ENCODE measurements around the gene CACNA1G.
A peak's percentile ranks its signal among the peaks of the same experiment; 100 is the strongest.

The CACNA1G gene

DNA sequence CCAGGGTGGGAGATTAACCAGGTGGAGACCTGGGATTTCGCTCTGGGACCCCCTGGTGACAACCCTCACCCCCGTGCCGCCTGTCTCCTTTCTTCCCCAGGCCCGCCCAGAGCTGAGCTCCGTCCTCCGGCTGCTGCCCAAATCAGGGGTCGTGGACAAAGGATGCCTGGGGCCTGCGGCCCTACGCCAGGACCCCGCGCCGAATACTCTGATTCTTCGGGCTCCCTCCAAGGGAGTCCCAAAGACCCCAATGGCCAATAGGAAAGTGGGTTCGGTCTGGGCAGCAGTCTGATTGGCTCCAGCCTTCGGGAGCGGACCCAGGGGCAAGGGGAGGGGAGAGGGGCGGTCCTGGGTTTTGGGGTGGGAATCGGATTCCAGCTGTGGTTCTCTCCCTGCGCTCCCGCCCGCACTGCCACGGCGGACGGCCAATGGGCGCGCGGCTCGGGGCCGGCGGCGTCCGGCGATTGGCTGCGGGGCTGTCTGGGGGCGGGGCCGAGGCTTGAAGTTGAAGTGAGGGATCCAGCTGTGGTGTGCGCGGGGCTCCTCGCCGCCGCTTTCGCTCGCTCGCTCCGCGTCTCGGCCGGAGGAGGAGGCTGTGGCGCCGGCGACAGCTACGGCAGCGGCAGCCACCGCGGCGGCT is at the start of gene CACNA1G:
Gene CACNA1G, plus strand, starts transcription at position 531 of the 640 bp plus-strand sequence. CDS start 745 bp downstream, outside the sequence.
- peak; percentile 85 for DNase-seq

DNA sequence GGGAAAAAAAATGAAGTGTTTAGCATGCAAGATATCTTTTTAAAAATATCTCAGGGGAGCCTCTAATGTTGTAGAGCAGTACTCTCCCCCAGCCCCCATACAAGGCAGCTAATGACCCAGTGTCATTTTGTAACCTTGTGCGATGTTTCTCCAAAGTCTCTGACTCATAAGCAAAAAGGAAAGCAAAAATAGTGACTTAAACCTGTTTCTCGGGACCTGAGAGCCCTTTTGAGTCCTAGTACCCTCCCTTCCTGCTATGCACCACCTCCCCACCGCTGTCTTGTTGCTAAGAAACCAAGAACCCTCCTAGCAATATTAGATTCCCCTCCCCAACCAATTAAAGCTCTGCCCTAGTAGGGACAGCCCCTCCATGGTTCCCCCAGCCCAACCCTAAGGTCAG is 49.5 kb upstream of the CACNA1G start:
- DNase-seq = no peak

DNA sequence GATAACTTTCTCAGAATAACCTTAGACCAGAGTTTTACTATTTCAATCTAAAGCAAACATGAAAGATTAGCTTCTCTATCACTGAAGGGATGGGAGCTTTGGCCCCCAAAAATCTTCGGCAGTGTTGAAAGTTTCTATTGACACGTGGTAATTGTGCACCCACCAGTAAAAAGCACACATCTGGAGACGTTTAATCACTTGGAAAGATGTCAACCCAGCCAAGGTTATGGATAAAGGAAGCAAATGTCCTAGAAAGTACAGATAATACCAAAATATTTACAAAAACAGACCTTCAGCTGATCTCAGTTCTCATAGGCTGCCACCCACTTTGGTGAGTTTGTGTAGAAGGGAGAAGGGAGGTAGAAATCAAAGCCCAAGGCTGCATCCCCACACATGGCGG is 47.0 kb upstream of the CACNA1G start:
- DNase-seq = no peak

DNA sequence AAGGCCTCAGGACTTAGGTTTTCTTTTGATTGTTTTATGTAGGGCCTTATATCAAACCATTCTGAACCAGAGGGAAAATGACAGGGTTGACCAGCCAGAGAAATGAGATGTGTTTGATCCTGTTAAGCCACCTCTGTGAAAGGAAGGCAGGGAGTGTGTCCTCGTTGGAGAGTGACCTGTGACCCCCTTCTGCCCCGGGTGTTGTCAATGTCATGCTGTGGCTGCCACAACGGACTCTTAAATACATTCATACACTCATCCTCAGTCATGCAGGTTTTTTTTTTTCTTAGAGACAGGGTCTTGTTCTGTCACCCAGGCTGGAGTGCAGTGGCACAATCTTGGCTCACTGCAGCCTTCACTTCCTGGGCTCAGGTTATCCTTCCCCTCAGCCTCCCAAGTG is 46.1 kb upstream of the CACNA1G start:
- DNase-seq = no peak

DNA sequence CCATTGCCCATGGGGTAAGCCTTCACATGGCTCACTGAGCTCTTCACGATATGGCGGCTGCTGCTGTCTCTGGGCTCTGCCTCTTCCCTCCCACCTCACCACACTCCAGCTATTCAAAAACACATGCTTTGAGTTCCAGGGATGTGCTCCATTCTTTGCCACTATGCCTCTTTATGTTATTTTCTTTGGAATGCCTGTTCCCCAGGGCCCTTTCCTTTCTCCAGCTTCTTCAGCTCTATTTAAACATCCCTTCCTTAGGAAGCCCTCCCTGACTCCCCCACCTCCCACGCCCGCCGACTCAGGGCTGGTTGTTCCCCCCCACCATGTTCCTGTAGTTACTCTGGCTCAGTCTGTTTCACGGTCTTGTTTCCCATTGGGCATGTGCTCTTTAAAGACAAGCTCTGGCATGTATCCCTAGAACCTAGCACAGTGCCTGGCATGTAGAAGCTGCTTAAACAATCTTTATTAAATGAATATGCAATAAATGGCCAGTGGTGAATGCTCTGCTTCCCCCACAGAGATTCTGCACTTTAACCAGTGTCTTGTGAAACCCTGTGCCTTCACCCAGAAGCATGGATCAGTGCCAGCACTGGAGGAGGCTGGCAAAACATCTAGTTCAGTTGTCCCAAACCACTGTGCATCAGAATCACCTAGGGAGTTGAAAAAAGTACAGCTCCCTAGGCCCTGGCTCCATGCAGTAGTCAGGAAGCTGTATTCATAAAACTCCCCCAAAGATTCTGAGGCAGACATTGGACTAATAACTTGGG is 45.4 kb upstream of the CACNA1G start:
- DNase-seq = no peak

DNA sequence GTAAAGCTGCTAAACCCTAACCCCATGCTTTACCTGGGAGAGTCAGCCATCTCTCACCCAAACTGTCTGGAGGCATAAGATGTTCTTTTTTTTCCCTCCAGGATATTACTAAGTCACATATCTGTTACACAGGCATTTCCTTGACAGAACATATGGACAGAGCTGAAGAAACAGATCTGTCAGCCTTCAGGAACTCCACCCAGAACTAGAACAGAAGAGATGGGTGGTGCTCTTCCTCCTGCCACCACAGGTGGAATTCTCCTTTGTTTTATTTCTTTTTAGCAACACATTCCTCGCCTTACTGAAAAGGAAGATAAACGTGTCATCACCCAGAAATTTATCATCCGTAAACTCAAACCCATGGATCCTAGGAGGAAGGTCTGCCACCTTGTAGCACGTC is 43.5 kb upstream of the CACNA1G start:
- no peak for DNase-seq

DNA sequence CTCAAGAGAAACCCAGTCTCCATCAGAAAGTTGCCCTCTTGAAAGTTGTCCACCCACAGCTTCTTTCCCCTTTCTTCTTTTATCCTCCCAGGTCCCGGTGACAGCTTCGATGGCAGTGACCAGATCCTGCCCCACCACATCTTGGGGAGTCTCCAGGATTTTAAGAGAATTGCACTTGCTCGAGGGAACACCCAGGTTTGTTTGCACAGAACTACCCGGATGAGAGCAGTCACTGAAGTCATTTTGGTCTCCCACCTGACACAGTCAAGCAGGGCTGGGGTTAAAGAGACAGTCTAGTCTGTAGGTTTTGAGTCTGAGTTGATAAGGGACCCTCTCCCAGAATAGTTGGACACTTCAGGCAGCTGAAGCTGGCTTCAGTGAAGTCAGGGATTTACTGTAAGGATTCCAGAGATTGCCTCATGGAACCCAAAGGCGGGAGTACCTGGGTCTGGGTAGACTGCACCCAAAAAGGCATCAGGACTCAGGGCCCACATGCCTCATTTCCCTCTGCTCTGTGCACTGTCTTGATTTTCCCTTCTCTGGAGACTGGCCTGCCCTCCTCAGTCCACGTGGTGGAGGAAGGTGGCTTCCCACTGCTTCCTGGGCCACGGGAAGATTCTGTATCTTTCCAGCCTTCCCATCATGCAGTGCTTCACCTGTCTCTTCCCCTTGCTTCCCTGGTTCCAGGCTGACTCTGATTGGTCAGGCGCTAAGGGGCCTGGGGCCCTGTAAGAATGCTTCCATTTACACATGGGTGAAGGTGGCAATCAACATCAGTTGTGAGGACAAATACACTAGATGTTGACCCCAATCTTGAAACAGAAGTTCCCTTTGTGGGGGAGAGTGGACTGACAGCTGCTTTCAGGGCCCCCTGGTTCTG is 42.8 kb upstream of the CACNA1G start:
- DNase-seq = no peak

DNA sequence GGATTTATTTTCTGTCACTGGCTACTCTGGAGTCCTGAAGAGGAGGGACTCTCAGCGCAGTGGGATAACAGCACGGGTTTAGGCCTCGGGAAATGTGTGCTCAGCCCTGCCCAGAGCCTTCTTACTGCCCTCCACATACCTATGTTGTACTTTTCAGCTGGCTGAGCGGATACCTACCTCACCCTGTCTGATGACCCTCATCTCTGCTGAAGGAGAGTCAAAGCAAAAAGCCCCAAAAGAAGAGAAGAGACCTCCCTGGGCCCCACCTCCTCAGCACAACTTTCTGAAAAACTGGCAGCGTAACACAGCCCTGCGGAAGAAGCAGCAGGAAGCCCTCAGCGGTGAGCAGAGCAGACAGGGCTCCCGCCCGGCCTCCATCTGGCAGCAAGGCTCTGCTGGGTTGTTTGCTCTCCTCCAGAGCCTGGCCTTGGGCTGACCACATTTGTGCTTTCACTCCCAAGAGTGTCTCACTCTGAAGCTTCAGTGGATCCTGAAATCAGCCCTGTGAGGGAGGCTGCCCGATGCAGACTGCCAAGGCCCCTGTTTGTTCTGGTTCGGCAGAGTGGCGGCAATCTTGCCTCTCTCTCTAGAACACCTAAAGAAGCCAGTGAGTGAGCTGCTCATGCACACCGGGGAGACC is 42.0 kb upstream of the CACNA1G start:
- no peak for DNase-seq

DNA sequence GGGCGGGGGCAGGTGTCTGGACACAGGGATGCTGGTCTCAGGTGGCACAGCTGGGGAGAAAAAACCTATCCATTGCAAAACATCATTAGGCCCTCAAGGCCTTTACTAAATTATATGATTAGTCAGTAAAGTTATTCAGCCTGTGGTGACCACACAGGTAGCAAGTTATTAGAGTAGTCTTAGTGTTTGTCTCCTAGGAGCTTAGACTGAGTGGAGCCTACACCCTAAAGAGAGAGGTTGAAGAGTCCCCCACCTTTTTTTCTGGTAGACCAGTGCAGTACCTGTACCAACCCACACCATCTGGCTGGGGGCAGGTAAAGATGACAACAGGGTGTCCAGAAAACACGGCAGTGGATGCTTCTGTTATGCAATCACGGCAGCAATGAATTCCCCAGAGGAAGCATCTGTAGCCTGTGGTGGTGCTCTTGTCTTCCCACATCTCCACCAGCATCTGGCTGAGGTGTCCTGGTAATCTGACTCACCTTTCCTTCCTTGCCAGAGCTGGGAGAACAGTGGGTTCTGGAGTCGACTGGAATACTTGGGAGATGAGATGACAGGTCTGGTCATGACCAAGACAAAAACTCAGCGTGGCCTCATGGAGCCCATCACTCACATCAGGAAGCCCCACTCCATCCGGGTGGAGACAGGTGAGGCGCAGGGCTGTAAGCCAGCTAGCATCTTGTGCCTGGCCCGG is 41.2 kb upstream of the CACNA1G start:
- DNase-seq = no peak

DNA sequence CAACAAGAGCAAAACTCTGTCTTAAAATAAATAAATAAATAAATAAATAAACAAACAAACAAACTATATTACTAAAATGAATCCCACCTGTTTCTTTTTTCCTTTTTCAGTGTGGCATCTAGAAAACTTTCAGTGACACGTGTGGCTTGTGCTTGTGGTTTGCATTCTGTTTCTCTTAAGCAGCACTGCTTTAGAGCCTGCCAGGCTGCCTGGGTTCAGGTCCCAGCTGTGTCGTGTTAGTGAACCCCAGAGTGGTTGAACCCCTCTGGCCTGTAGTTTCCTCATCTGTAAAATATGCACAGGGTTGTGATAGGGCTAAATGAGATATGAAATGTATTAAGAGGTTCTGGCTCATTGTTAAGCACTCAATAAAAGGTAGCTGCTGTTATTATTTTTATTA is 40.0 kb upstream of the CACNA1G start:
- no peak for DNase-seq

DNA sequence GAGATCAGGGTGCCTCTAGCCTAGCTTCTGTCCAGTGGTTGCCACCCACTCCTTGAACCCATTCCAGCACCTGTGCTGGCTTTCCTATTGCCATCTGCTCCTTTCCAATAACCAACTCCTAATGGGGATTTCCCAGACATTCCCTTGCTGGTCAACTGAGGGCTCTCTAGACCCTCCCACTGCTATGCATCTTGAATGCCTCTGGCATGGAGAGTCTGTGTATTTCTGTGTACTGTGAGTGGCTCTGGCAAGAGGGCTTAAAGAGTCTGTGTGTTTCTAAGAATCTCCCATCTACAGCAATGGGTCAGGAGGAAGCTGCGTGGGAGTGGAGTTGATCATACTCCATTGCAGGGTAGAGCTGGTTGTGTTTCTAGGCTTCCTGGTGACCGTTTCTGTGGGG is 39.0 kb upstream of the CACNA1G start:
- no peak for DNase-seq

DNA sequence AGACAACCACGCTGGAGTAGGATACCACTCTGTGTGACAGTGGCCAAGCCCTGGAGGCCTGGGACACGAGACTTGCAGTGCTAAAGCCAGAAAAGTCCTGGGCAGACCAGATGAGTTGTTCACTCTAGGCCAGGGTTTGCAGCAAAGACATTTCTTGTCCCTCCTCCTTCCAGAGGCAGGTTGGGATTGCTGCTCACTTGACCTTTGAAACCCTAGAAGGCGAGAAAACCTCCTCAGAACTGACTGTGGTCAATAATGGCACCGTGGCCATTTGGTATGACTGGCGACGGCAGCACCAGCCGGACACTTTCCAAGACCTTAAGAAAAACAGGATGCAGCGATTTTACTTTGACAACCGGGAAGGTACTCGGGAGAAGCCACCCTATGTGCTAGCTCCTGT is 37.7 kb upstream of the CACNA1G start:
- no peak for DNase-seq

DNA sequence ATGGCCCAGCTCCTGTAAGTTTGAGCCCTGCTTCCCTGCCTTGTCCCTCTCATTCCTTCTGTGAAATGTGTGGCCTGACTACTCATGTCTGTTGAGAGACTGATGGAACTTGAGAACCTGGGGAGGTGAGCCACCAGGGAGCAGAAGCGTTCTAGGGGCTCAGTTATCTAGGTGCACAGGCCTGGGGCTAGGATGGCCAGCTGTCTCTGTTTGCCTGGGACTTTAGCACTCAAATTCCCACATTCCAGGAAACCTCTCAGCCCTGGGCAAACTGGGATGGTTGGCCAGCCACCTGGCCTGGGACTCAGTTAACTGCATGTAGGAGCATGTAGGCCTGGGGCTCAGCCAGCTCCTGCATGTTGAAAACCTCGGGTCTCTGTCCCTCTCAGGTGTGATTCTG is 37.3 kb upstream of the CACNA1G start:
- DNase-seq = no peak

DNA sequence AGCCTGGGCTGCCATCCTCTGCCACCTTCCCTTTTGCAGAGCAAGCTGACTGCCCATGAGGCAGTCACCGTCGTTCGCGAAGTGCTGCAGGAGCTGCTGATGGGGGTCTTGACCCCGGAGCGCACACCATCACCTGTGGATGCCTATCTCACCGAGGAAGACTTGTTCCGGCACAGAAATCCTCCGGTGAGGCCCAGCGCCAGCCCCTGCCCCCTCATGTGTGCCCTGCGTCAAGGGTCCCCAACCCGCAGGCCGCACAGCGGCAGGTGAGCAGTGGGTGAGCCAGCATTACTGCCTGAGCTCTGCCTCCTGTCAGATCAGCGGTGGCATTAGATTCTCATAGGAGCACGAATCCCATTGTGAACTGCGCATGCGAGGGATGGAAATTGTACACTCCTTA is 35.7 kb upstream of the CACNA1G start:
- DNase-seq = no peak

DNA sequence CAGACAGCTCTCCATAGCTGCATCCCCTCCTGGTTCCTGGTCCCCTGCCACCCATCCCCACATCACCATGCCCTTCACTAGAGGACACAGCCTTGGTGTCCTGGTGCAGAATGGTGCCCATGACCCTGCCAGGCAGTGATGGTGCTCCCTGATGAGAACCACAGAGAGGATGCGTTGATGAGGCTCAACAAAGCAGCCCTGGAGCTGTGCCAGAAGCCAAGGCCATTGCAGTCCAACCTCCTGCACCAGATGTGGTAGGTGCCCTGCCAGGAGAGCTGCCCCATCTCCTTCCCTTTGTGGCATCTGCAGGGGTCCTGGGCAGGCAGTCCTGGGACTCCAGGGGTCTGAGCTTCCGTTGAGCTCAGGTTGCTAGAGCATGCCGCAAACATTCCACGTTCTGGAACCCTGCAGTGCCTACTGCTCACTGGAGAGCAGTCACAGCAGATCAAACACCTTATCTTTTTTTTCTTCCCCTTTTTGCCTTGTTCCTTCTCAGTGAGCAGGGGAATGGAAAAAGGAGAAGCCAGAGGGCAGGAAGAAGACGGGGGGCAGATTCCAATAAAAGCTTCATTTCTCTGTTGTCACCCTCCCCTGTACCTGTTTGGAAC is 33.3 kb upstream of the CACNA1G start:
- no peak for DNase-seq

DNA sequence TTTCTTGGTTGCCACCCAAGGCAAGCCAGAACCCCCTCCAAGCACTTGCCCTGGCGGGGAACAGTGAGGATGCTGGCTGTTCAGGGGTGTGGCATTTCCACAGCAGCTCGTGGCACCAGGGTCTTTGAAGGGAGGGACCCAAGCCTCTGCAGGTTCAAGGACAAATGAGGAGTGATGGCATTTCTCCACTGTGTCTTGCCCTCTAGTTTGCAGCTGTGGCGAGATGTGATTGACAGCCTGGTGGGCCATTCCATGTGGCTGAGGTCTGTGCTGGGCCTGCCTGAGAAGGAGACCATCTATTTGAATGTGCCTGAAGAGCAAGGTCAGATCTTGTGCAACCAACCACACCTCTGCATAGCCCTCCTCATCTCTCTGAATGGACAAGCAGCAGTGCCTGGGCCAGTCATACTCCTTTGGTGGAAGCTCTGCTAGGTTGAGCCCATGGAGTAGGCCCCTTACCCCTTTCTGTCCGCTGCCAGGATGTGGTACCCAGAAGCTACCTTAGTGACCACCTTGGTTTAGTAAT is 32.5 kb upstream of the CACNA1G start:
- no peak for DNase-seq

DNA sequence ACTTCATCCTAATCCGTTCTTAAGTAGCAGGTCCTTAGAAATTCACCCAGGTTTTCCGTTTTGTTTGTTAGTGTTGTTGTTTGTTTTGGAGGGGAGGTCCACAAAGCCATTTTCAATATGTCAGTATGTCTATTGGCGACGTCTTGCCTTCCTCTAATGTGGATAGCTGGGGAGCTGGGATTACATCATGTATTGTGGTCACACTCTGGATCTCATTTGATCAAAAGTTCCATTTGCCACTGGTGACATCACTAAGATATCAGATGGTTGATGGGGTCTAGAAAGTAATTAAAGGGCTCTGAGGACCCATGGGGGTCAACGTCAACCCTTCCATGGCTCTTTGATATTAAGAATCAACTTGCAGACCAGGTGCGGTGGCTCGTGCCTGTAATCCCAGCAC is 30.7 kb upstream of the CACNA1G start:
- DNase-seq = no peak

DNA sequence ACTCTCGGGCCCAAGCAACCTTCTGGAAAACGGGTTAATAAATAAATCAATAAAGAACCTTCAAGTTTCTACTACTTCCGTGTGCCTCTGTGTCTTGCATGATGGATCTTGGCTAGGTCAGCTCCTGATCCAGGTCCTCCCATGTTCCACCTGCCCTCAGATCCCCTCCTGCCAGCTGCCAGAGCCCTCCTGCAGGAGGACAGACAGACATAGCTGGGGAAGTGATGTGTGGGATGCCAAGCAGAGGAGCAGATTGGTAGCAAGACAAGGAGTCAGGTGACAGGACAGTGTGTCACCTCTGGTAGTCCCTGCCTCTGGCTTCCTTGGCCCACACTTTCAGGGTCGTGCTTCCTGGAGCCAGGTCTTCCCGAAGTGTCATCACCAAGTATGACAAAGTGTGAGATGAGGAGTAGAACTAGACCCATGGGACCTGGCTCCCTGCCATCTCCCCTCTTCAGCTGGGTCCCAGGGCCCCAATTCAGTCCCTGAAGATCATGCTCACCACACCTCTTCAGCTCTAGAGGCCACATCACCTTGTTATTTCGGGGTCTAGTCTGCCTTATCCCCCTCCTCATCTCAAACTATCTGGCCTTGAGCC is 29.0 kb upstream of the CACNA1G start:
- DNase-seq = no peak

DNA sequence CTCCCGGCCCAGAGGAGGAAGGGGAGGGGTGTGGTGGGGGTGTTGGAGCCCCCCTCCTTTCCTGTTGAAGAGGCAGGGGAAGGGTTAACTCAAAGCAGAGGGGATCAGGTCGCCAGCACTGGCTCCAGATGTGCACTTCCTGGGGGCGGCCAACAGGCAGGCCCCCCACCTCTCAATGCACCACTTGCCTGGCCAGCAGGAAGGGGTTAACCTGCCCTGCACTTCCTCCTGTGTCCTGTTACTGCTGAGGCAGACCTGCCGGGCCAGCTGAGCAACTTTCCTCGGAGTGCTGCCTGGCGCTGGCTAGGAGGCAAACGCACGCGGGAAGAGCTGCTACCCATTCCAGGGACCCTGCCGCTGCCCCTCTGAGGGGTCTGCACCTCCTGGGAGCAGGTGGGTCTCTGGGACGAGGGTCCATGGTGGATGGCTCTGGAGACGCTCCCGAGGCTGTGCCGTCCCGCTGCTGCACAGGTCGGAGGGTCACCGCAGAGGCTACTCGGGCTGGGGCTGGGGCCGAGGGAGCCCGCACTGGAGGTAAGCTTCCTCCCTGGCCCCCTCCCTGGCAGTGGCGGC is 28.0 kb upstream of the CACNA1G start, which contains the start of gene EPN3:
Gene EPN3, plus strand, starts transcription at position 284 of the 573 bp plus-strand sequence. CDS start 3,822 bp downstream, outside the sequence.
- DNase-seq = no peak

DNA sequence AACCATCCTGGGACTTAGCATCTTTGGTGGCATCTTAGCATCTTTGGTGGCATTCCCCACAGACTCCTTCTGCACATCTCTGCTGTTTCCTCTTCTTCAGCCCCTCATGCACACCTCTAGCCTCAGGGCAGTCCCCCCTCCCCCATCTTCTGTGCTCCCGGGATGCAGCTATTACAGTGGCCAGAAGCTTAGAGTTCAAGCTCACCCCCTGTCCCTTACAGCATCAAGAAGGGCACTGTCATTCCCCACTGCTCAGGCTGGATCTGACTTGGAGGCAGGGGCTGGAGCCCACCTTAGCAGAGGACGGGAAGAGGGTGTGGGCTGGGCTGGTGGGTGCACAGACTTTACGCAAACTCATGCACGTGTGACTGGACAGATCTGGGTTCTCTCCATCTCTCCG is 27.3 kb upstream of the CACNA1G start:
- DNase-seq = no peak

DNA sequence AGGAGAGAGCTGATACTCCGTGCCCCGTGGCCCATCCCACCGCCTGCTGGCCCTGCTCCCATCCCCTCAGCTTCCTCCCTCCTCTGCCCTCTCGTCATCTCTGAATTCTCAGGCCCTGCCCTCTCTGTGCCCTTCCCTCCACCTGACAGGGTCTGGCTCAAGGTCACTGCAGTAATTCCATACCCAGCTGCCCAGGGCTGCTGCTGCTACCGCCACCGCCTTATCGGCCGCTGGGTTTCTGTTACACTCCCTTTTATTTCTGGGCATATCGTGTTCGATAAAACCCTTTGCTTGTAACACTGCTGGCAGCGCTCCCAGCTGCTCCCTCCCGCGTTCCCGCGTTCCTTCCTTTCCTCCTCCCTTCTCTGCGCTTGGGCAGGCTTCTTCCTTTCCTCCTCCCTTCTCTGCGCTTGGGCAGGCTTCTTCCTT is 26.8 kb upstream of the CACNA1G start:
- DNase-seq = no peak

Measured in activated CD8-positive, alpha-beta memory T cell treated with anti-CD3 and anti-CD28 coated beads, Interleukin-2, amount 50 U/mL, for 4 hours (primary cell).